Glutamatergic neuron (in vitro differentiated cells): Measurements from ENCODE around the gene HCN3. TPM values are rescaled to one million over a fixed set of nuclear protein-coding genes. Genes with fewer than 3 reads are reported as not detected.

ENCODE experiments used
- DNase-seq: peaks from one replicate; pipeline ENCODE4 v3.0.0; 2022
- H3K27ac Mint-ChIP-seq: one replicate; pipeline ENCODE4 v1.8.0; 2020; ENCODE audit warnings: mild to moderate bottlenecking, mixed read lengths, inconsistent platforms; ENCODE audit not compliant: unreplicated experiment
- H3K27me3 Mint-ChIP-seq: one replicate; pipeline ENCODE4 v1.8.0; 2020; ENCODE audit warnings: mild to moderate bottlenecking, moderate library complexity, mixed read lengths, inconsistent platforms; ENCODE audit not compliant: unreplicated experiment
- H3K36me3 Mint-ChIP-seq: one replicate; pipeline ENCODE4 v1.8.0; 2020; ENCODE audit warnings: mild to moderate bottlenecking, mixed read lengths, inconsistent platforms; ENCODE audit not compliant: unreplicated experiment
- H3K4me1 Mint-ChIP-seq: one replicate; pipeline ENCODE4 v1.8.0; 2020; ENCODE audit warnings: mild to moderate bottlenecking, low read depth, mixed read lengths, inconsistent platforms; ENCODE audit not compliant: unreplicated experiment
- H3K4me3 Mint-ChIP-seq: one replicate; pipeline ENCODE4 v1.8.0; 2020; ENCODE audit warnings: mild to moderate bottlenecking, mixed read lengths, inconsistent platforms; ENCODE audit not compliant: unreplicated experiment
- H3K9me3 Mint-ChIP-seq: one replicate; pipeline ENCODE4 v1.8.0; 2020; ENCODE audit warnings: mild to moderate bottlenecking, moderate library complexity, mixed read lengths, inconsistent platforms; ENCODE audit not compliant: unreplicated experiment
- total RNA-seq: library from RNA; stranded (reverse); fragmentation: NEBNext Ultra II Directional; extraction: Animal tissue kit (Norgen Biotek cat#: 25700); gene quantifications from one replicate; pipeline ENCODE4 v1.2.1, GENCODE V29; 2021; ENCODE audit not compliant: unreplicated experiment
- TF ChIP-seq, protein P1 (sequence below): fragments of 200-600 bp; sonication (generic); IDR thresholded peaks from one replicate; pipeline ENCODE4 v1.5.0; 2021; ENCODE audit not compliant: partially characterized antibody, unreplicated experiment

Gene HCN3
- total RNA-seq, 1 donor from 2014 or later: 30.5 TPM

DNA sequence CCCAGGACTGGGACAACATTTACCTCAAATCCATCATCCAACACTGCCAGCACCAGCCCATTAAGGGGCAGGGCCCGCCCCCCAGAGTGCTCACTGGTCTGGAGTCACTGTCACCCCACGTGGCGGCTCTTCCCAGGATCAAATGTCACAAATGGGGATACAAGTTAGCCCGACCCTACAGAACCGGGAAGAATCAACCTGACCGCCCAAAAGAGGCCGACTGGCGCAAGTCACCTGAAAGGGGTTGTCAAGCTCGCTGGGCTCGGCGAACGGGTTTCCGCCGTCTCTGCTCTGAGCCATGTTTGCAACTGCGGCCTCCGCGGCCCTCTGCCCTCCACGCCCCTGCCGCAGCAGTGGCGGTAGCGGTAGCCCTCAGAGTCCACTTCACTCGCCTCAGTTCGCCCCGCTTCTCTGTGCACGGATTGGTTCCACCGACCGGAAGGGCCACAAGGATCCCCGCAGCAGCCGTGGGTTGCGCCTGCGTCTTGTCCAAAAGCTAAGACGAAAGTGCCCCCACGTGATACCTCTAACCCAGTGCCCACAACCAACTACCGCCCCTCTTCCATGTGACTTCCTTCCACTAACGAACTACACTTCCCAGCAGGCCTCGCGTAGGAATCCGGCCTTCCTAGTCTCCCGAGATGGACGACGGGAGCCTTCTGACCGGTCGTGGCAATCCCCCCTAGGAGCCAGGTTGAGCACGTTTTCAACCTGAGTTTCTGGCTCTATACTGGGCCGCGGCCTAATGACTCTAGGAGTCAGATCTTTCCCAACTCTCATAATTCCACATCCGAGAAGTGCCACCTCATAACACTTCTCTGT, 15.2 kb upstream of the HCN3 start, which contains the start of gene SCAMP3:
Gene SCAMP3 (minus strand): TSS at position 509 of the 822 bp plus-strand sequence. CDS start 209 bp downstream, at position 300.
- Mint-ChIP-seq H3K4me3 (peak within 1 kb of the TSS; percentile 97), H3K4me1 (peaks cover 13% of the 10 kb centered on the region), H3K27me3 (peaks cover 12% of the 10 kb centered on the region), H3K36me3 (peaks cover 10% of the 10 kb centered on the region), H3K9me3 (peaks cover 13% of the 10 kb centered on the region), H3K27ac (peak within 1 kb of the TSS; percentile 84)
- TF ChIP-seq, protein P1, sequence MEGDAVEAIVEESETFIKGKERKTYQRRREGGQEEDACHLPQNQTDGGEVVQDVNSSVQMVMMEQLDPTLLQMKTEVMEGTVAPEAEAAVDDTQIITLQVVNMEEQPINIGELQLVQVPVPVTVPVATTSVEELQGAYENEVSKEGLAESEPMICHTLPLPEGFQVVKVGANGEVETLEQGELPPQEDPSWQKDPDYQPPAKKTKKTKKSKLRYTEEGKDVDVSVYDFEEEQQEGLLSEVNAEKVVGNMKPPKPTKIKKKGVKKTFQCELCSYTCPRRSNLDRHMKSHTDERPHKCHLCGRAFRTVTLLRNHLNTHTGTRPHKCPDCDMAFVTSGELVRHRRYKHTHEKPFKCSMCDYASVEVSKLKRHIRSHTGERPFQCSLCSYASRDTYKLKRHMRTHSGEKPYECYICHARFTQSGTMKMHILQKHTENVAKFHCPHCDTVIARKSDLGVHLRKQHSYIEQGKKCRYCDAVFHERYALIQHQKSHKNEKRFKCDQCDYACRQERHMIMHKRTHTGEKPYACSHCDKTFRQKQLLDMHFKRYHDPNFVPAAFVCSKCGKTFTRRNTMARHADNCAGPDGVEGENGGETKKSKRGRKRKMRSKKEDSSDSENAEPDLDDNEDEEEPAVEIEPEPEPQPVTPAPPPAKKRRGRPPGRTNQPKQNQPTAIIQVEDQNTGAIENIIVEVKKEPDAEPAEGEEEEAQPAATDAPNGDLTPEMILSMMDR: no peak
- DNase-seq: peak; percentile 85

DNA sequence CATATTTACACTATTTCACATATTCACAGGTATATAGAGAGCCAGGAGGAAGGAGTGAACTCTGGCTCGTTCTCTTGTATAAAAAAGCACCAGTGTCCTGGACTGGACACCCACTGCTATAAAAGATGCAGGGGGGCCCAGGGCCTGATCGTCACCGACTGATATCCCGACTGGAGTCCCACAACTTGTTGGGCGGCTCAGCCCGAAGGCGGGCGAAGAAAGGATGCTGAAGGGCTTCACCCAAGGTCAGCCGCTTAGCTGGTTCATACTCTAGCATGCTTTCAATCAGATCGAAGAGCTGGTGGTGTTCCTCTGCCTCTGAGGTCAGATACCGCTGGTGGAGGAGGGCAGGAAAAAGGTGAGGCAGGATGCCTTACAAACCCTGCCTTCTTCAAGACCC, 14.2 kb upstream of the HCN3 start:
- Mint-ChIP-seq H3K4me1 (peaks cover 12% of the 10 kb centered on the region), H3K9me3 (peaks cover 13% of the 10 kb centered on the region), H3K36me3 (peaks cover 5% of the 10 kb centered on the region), H3K4me3 (peak overlapping the region; percentile 69), H3K27me3 (peaks cover 12% of the 10 kb centered on the region), H3K27ac (peak overlapping the region; percentile 10)
- TF ChIP-seq, protein P1: no peak
- DNase-seq: no peak

DNA sequence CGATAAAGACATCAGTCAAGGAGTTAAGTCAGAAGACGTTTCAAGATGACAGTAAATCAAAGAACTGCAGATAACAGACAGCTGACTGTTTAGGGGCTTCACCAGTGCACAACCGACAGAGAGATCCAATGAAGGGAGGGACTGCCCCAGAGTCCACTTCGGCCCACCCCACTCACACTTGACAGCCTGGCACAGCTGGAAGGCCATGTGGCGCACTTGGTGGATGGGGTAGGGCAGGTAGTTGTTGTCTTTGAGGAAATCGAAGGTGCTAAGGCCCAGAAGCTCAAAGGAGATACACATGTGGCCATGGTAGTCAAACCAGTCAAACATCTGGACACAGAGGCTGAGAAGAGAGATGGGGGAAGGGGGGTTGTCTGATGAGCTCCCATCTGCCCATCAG, 10.7 kb upstream of the HCN3 start:
- Mint-ChIP-seq H3K4me1 (peaks cover 8% of the 10 kb centered on the region), H3K27ac (peak overlapping the region; percentile 21), H3K27me3 (peaks cover 12% of the 10 kb centered on the region), H3K9me3 (peaks cover 8% of the 10 kb centered on the region), H3K4me3 (no peak overlapping the region), H3K36me3 (peaks cover 5% of the 10 kb centered on the region)
- DNase-seq: no peak
- TF ChIP-seq, protein P1: no peak

DNA sequence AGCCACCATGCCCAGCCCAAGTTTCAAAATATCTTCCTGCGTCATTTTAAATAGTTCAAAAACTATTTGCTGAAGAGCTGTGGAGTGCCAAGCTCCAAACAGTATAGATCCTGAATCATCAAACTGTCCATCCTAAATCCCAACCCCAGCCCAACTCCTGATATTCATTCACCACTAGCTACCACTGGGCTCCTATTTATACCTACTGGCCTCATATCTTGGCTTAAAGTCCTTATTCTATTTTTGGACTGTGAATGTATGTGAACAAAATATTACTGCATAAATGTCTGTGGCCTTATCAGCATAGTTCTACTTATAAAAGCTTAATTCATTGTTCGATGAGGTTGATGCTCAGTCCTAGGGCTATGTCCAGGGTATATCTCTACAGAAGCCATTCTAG, 9.9 kb upstream of the HCN3 start:
- no peak for DNase-seq
- Mint-ChIP-seq H3K9me3 (peaks cover 6% of the 10 kb centered on the region), H3K27ac (no peak overlapping the region), H3K36me3 (peaks cover 5% of the 10 kb centered on the region), H3K4me1 (peaks cover 9% of the 10 kb centered on the region), H3K4me3 (peak overlapping the region; percentile 55), H3K27me3 (peaks cover 8% of the 10 kb centered on the region)
- TF ChIP-seq, protein P1: no peak

DNA sequence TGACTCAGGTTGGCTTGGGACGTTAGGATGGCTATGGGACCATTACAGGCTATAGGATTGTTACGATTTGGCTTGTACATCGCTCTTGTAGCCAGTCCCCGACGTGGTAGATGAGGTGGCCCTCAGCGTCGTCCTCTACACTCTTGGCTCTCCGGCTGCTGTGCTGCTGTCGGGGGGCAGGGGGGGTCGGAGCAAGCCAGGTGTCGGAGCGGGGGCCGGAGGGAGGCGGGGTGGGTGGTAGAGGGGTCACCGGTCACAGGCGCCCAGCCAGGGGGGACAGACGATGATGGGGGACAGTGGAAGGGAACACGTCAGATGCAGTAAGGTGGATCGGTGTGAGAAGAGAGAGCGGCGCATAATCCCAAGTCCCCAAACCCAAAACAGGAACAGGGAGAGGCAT, 8.6 kb upstream of the HCN3 start:
- TF ChIP-seq, protein P1: no peak
- no peak overlapping the region for H3K27ac Mint-ChIP-seq
- peaks cover under 1% of the 10 kb centered on the region for H3K36me3 Mint-ChIP-seq
- DNase-seq: no peak
- peaks cover 11% of the 10 kb centered on the region for H3K4me1 Mint-ChIP-seq
- H3K9me3 Mint-ChIP-seq: peaks cover 9% of the 10 kb centered on the region
- no peak overlapping the region for H3K4me3 Mint-ChIP-seq
- H3K27me3 Mint-ChIP-seq: peaks cover 12% of the 10 kb centered on the region
